Stimulated activated naive B cell treated with anti-CD40 and anti-IgM and Interleukin-4, amounts not matched to agents 10 μg/mL and 1 μg/mL and 100 μg/mL, for 72 hours (primary cell): ENCODE measurements around the gene SLC10A2.

ENCODE experiments used
- ATAC-seq, 2 donors: fragments of 150-1000 bp; cut with Tn5 transposase; replicated peaks; 2 replicates each; pipeline ENCODE4 v1.10.0; 2021; ENCODE audit warnings: moderate library complexity in 1 of 2
- DNase-seq: peaks from one replicate; pipeline ENCODE4 v3.0.0; 2021
- H3K27ac Mint-ChIP-seq: one replicate; pipeline ENCODE4 v1.8.0; 2022; ENCODE audit warnings: mild to moderate bottlenecking, mixed read lengths
- H3K27me3 Mint-ChIP-seq, 2 donors: one replicate each; pipeline ENCODE4 v1.8.0; 2022; ENCODE audit warnings: mixed read lengths in 2 of 2
- H3K36me3 Mint-ChIP-seq, 2 donors: one replicate each; pipeline ENCODE4 v1.8.0; 2022; ENCODE audit warnings: mixed read lengths in 2 of 2, mild to moderate bottlenecking in 1 of 2
- H3K4me1 Mint-ChIP-seq, 2 donors: one replicate each; pipeline ENCODE4 v1.8.0; 2022; ENCODE audit warnings: mixed read lengths in 2 of 2, mild to moderate bottlenecking in 1 of 2
- H3K4me3 Mint-ChIP-seq, 2 donors: one replicate each; pipeline ENCODE4 v1.8.0; 2022; ENCODE audit warnings: mild to moderate bottlenecking in 2 of 2, mixed read lengths in 2 of 2, moderate library complexity in 1 of 2
- H3K9me3 Mint-ChIP-seq, 2 donors: one replicate each; pipeline ENCODE4 v1.8.0; 2022; ENCODE audit warnings: mixed read lengths in 2 of 2, mild to moderate bottlenecking in 1 of 2

The SLC10A2 gene

DNA sequence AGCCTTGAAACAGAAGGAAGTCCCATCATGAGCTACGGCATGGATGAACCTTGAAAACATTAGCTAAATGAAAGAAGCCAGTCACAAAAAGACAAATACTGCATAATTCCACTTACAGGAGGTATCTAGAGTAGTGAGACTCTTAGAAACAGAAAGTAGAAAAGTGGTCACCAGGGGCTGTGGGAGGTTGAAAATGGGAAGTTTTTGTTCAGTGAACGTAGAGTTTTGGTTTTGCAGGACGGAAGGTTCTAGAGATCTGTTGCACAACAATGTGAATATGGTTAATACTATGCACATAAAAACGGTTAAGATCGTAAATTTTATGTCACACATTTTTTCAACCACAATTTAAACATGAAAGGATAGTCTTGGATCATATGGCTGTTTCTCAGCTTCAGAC lies 11.9 kb upstream of the SLC10A2 start:
- no peak overlapping the region for H3K27ac Mint-ChIP-seq
- H3K36me3 Mint-ChIP-seq = no peaks in the 10 kb centered on the region
- H3K9me3 Mint-ChIP-seq = peaks cover 0 to 3% of the 10 kb centered on the region in 2 donors
- DNase-seq = no peak
- H3K4me3 Mint-ChIP-seq = peak overlapping the region; percentile 10 to 21
- peak; percentile 76 to 89 for ATAC-seq
- H3K27me3 Mint-ChIP-seq = no peaks in the 10 kb centered on the region
- H3K4me1 Mint-ChIP-seq = peaks cover 12 to 13% of the 10 kb centered on the region in 2 donors

DNA sequence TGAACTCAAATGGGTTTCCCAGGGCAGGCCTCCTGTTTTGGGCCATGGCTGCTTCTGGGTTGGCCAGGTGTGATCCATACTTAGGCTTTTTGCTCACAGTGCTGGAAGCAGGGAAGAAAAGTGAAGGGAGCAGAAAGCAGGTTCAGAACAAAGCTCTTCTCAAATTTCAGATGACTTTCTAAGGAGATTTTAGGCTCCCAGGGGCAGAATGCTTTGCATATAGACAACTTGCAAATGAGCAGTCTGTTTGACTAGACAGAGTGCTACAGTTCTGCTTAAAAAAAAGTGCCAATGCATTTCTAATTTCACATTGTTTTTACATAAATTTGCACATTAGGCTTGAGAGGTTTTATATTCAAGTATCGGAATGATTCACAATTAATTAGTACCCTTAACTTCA lies 2.6 kb upstream of the SLC10A2 start:
- no peak overlapping the region for H3K27ac Mint-ChIP-seq
- DNase-seq = no peak
- H3K27me3 Mint-ChIP-seq = no peaks in the 10 kb centered on the region
- peaks cover 0 to 1% of the 10 kb centered on the region in 2 donors for H3K9me3 Mint-ChIP-seq
- ATAC-seq = no peak
- no peaks in the 10 kb centered on the region for H3K36me3 Mint-ChIP-seq
- H3K4me1 Mint-ChIP-seq = peaks cover 3 to 11% of the 10 kb centered on the region in 2 donors
- H3K4me3 Mint-ChIP-seq = no peak overlapping the region

DNA sequence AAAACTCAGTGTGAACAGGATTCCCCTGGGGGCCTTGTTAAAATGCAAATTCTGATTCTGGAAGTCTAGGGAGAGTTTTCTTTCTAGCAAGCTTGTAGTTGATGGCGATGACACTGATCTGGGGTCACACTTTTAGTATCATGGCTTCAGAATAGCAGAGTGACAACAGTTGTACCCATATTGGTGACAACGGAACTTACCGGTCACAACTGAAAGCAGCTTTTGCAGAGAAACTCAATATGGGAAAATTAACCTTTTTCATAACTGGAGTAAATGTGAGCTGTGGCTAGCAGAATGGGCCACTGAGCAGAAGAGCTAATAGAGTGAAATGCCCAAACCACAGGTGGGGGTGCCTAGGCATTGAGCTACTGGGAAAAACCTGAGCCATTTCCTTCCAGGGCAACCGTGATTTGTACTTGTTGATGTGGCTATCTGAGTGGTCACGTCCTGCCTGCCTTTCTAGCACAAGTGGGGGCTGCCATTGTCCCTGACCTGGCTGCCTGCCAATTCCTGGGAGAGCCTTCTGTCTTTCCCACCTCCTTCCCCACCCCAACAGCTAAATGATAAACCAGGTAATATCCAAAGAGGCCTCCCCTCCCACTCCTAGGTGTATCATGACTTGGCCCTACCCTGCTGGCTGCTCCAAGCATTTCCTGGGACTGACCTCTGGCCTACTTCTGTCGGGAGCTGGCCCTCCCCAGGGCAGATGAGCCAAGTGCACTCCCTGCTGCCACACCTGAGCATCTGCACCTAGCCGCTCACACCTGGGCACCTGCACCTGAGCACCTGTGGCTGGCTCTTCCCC lies 1.7 kb upstream of the SLC10A2 start:
- H3K9me3 Mint-ChIP-seq = peaks cover 0 to 1% of the 10 kb centered on the region in 2 donors
- no peak overlapping the region for H3K27ac Mint-ChIP-seq
- H3K27me3 Mint-ChIP-seq = no peaks in the 10 kb centered on the region
- no peaks in the 10 kb centered on the region for H3K36me3 Mint-ChIP-seq
- no peak overlapping the region for H3K4me3 Mint-ChIP-seq
- DNase-seq (no peak), ATAC-seq (peak in 1 of 2 donors; percentile 47)
- peaks cover 3 to 11% of the 10 kb centered on the region in 2 donors for H3K4me1 Mint-ChIP-seq

DNA sequence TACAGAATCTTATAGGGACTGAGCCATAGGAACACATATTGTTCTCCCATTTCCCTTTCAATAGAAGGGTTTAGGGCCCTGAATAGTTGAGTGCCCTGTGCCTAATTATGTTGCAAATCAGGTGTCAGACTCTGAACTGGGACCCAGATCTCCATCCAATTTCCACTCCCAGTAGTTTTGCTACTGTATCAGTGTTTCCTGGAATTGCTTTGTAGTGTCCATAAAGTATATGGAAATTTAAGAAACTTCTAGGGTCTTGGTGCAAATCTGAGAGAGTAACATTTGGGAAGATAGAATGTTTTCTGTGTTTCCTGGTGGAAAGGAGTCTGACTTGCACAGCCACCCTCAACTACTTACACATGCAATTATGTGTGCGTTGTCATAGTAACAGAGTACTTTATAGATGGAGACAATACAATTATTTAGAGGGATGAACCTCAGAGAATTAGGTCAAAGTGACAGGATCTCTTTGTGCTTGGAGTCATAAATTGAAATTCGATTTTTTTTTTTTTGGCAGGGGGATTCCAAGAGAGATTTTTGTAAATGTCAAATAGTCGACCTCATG lies 646 bp upstream of the SLC10A2 start:
- H3K27ac Mint-ChIP-seq = no peak overlapping the region
- DNase-seq (no peak), ATAC-seq (no peak)
- no peaks in the 10 kb centered on the region for H3K9me3 Mint-ChIP-seq
- peaks cover 3 to 11% of the 10 kb centered on the region in 2 donors for H3K4me1 Mint-ChIP-seq
- no peak overlapping the region for H3K4me3 Mint-ChIP-seq
- no peaks in the 10 kb centered on the region for H3K36me3 Mint-ChIP-seq
- H3K27me3 Mint-ChIP-seq = no peaks in the 10 kb centered on the region

DNA sequence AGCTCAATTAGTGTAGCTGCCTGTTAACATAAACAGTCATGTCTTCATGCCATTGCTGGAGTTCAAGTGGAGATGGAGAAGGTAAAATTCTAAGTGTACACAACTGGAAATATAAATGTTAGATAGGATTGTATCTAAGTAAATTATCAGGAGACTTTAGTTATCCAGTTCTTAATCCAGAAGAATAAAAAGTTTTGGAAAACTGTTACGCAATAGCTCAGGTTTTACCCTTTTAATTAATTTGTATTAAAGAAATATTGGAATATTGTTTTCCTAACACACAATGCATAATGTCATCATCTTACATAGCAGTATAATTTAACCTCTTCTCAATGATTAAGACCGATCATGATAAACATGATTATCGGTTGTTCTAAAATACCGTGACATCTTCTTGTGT lies 2.8 kb downstream of the SLC10A2 start:
- ATAC-seq (no peak), DNase-seq (no peak)
- Mint-ChIP-seq H3K27ac (no peak overlapping the region), H3K36me3 (no peaks in the 10 kb centered on the region), H3K9me3 (peaks cover 0 to 2% of the 10 kb centered on the region in 2 donors), H3K4me3 (no peak overlapping the region), H3K27me3 (no peaks in the 10 kb centered on the region), H3K4me1 (peaks cover 3 to 8% of the 10 kb centered on the region in 2 donors)

DNA sequence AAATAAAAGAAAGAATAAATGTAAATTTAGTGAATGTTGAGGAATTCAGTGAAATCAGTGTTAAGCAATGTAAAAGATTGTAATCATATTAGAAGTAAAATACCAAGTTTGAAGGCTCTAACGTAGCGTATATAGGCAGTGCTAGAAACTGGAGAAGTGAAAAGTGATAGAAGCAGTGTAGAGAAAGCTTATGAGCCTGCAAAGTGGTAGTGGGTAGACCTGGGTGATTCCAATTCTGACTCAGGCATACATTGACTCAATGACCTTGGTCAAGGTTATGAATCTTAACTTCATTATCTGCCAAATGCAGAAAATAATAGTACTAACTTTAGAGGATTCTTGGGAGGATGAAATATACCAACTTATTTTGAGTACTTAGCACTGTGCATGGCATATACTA lies 4.1 kb downstream of the SLC10A2 start:
- ATAC-seq = no peak

DNA sequence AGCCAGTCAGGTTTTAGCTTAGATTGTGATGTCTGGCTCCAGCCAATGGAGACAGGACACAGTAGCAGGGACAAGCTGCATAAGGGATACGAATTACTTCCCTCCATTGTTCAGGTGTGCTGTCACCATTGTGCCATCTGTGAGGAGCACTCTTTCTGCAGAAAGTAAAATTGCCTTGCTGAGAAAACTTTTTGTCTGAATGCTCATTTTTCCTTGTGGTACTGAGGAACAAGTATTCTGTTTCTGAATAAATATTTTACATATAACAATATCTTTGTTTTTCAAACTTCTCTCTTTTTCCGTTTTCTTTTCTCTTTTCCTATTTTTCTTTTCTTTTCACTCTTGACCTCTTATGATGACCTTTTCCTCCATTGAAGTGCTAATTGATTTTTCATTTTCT lies 10.2 kb downstream of the SLC10A2 start:
- Mint-ChIP-seq H3K9me3 (peaks cover 15 to 22% of the 10 kb centered on the region in 2 donors), H3K27ac (no peak overlapping the region), H3K4me1 (no peaks in the 10 kb centered on the region), H3K36me3 (peaks cover 0 to 4% of the 10 kb centered on the region in 2 donors), H3K4me3 (no peak overlapping the region), H3K27me3 (no peaks in the 10 kb centered on the region)
- DNase-seq = no peak
- ATAC-seq = no peak

More for the DNA sequence above, 4.1 kb downstream of the SLC10A2 start:
- Mint-ChIP-seq H3K4me3 (no peak overlapping the region), H3K36me3 (no peaks in the 10 kb centered on the region), H3K4me1 (no peaks in the 10 kb centered on the region), H3K27ac (no peak overlapping the region), H3K9me3 (peaks cover 2 to 4% of the 10 kb centered on the region in 2 donors), H3K27me3 (no peaks in the 10 kb centered on the region)
- no peak for DNase-seq

DNA sequence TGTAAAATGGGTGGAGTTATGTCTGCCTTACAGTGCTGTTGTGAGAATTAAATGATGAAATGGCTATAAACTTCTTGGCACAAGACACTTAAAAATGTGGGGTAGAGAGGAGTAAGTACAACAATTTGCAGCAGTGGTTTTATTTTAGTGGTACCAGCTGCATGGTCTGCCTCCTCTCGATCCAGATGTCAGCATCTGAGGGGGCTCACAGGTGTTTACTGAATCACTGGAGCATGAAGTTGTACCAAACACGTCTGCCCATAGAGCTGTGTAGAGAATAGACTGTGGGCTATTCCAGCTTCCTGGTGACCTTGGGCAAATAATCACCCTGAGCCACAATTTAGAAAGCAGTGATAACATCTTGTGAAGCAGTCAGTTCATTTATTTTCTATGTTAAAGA lies 11.1 kb downstream of the SLC10A2 start:
- Mint-ChIP-seq H3K27me3 (no peaks in the 10 kb centered on the region), H3K36me3 (peaks cover 0 to 4% of the 10 kb centered on the region in 2 donors), H3K9me3 (peaks cover 16 to 22% of the 10 kb centered on the region in 2 donors), H3K4me3 (no peak overlapping the region), H3K27ac (no peak overlapping the region), H3K4me1 (no peaks in the 10 kb centered on the region)
- no peak for DNase-seq
- ATAC-seq = no peak

DNA sequence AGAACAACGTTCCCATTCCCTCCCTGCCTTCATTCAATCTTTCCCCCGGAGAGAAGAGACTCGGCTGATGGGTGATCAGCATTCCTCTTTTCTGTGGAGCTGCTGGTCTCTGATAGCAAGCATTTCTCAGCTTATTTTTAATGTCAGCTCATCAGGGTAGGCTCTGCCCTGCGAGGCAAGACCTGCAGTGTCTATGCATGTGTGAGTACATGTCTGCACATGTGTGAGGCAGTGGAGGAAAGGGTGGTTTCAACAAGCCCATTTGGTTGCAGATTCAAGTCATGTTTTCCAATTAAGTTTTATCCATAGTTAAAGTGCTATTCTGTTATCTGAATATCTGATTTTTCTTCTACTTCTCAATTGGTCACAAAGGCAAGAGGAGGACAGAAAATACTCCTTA lies 19.5 kb downstream of the SLC10A2 start:
- Mint-ChIP-seq H3K4me3 (no peak overlapping the region), H3K36me3 (no peaks in the 10 kb centered on the region), H3K27ac (no peak overlapping the region), H3K9me3 (peaks cover 0 to 2% of the 10 kb centered on the region in 2 donors), H3K27me3 (peaks cover 0 to 9% of the 10 kb centered on the region in 2 donors), H3K4me1 (no peaks in the 10 kb centered on the region)
- ATAC-seq (no peak), DNase-seq (no peak)

DNA sequence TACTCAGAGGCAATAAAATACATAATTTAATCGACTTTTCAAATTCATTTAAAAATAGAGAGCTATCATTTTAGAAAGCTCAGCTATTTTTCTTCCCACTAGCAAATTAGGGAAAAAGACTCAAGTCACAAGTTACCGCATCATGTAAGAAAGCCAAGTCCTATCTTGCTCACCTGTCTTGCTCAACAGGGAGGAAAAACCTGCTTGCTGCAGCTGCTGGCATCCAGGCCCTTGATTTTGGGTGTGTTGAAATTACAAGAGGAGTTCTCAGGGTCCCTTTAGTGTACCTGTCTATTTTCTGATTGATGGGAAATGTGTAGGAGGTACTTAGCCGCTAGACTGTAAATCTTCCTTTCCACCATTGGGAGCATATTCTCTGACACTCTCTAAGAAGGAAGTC lies 22.2 kb downstream of the SLC10A2 start:
- no peak overlapping the region for H3K27ac Mint-ChIP-seq
- ATAC-seq = no peak

DNA sequence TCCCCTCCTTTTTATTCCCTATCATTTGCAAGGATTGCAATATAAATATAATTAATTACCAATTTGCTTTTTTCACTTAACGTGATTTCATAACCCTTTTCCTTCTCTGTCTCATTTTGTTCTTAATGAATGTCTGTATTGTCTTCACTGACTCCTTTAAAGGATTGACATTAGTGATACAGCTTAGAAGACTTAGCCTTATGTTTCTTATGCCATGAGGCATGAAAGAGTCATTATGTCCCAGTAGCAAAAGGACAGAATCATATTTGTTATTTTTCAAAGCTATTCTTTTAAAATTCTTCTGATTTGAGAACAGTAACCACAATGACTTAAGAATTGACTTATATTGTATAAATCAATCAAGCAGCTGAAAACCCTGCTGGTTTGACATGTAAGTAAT lies 26.2 kb downstream of the SLC10A2 start:
- H3K27me3 Mint-ChIP-seq = no peaks in the 10 kb centered on the region
- no peak overlapping the region for H3K4me3 Mint-ChIP-seq
- no peaks in the 10 kb centered on the region for H3K9me3 Mint-ChIP-seq
- no peaks in the 10 kb centered on the region for H3K36me3 Mint-ChIP-seq
- ATAC-seq = no peak
- DNase-seq = no peak
- H3K4me1 Mint-ChIP-seq = peaks cover 0 to under 1% of the 10 kb centered on the region in 2 donors
- H3K27ac Mint-ChIP-seq = no peak overlapping the region

More for the DNA sequence above, 22.2 kb downstream of the SLC10A2 start:
- no peak overlapping the region for H3K4me3 Mint-ChIP-seq
- no peaks in the 10 kb centered on the region for H3K36me3 Mint-ChIP-seq
- no peaks in the 10 kb centered on the region for H3K4me1 Mint-ChIP-seq
- peaks cover 0 to 9% of the 10 kb centered on the region in 2 donors for H3K27me3 Mint-ChIP-seq
- H3K9me3 Mint-ChIP-seq = no peaks in the 10 kb centered on the region
- no peak for DNase-seq

DNA sequence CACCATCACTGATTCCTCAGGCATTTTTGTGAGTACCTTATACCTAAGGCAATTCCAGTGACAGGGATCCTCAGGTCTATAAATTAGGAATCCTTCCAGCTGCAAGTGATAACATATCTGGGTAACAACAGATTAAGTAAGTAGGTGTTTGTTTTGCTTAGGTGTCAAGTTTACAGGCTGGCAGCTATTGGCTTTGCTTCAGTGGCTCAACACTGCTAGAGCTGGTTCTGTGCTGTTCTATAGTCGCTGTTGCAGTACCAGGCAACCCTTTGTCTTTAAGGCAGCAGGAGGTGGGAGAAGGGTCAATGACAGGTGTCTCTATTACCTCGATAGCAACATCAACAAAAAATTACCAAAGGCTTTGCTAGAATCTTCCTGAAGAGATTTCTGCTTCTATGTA lies 27.0 kb downstream of the SLC10A2 start:
- Mint-ChIP-seq H3K9me3 (no peaks in the 10 kb centered on the region), H3K4me1 (peaks cover 2% of the 10 kb centered on the region in 2 donors), H3K36me3 (no peaks in the 10 kb centered on the region), H3K4me3 (no peak overlapping the region), H3K27ac (no peak overlapping the region), H3K27me3 (no peaks in the 10 kb centered on the region)
- no peak for DNase-seq
- no peak for ATAC-seq

DNA sequence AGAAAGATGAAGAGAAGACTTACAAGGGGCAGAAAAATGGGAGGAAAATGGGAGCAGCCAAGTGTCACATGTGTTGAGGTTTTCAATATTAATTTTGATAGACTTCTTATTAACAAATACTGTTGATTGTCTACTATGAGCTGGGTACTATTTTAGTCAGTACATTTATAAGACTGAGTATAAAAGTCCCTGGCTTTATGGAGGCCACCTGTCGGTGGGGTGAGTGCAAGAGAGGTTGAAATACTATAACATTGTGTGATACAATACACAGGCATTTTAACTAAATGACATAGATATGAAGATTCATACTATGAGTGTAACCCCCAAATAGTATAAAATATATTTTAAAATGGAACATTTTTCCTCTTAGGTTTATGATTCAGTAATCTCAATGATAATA lies 29.9 kb downstream of the SLC10A2 start:
- DNase-seq (no peak), ATAC-seq (no peak)
- Mint-ChIP-seq H3K4me1 (peaks cover 14 to 24% of the 10 kb centered on the region in 2 donors), H3K27ac (no peak overlapping the region), H3K9me3 (no peaks in the 10 kb centered on the region), H3K27me3 (no peaks in the 10 kb centered on the region), H3K36me3 (no peaks in the 10 kb centered on the region), H3K4me3 (no peak overlapping the region)

DNA sequence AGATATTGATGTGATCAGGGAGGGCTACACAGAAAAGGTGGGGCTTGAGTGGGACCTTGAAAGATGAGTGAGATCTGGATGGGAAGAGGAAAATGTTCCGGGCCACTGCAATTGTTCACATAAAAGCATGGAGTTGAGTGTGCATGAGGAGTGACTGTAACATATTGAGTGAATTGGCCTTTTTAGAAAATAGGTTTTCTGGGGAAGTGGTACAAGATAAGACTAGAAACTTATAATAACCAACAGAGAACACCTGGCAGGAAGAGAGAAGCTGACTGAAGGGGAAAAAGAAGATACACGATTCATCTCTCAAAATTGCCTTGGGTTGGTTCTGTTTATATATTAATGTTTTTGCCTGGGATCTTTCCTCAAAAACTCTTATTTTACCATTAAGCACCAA lies 32.2 kb downstream of the SLC10A2 start:
- DNase-seq (no peak), ATAC-seq (peak; percentile 22 to 44)
- no peaks in the 10 kb centered on the region for H3K36me3 Mint-ChIP-seq
- H3K4me3 Mint-ChIP-seq = peak overlapping the region; percentile 8 to 22
- H3K27ac Mint-ChIP-seq = no peak overlapping the region
- H3K9me3 Mint-ChIP-seq = no peaks in the 10 kb centered on the region
- no peaks in the 10 kb centered on the region for H3K27me3 Mint-ChIP-seq
- H3K4me1 Mint-ChIP-seq = peaks cover 28 to 43% of the 10 kb centered on the region in 2 donors

DNA sequence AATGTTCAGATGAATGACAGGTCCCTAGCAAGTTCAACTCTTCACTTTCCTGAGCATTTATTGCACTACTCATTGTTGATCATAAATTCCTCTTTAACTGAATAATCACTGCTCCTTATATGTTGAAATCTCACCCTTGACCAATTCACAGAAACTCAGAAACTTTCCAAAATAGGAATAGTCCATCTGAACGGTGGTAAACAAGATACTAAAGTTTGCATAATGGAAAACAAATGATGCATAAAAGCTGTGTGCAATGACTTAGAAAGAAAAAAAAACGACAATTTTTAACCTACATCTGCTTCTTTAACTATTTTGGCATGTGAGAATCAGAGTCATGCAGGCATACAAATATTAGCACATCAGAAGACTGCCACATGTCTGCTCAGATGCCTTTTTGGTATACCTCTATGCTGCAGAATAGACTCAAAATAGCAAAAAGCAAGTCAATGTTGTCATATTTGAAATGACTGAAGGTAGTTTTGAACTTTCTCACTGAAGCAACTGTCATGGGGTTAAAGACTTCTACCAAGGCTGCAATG lies 34.8 kb downstream of the SLC10A2 start:
- Mint-ChIP-seq H3K27ac (peak overlapping the region; percentile 78), H3K27me3 (no peaks in the 10 kb centered on the region), H3K9me3 (peaks cover 6 to 8% of the 10 kb centered on the region in 2 donors), H3K36me3 (peaks cover 2 to 7% of the 10 kb centered on the region in 2 donors), H3K4me3 (peak overlapping the region; percentile 58 to 59), H3K4me1 (peaks cover 28 to 43% of the 10 kb centered on the region in 2 donors)
- ATAC-seq = peak; percentile 92 to 95
- DNase-seq = peak; percentile 11
